Tongue (tissue), 2 donors: Measurements from ENCODE around the gene CTNNA2. TPM values are rescaled to one million over a fixed set of nuclear protein-coding genes. Genes with fewer than 3 reads are reported as not detected.
"Not testable (repeated sequence)": the region's sequence is repeated elsewhere in the genome, so short reads cannot be mapped to it uniquely, and the experiment has no call there.

Experiments used
- DNase-seq: peaks from one replicate; pipeline ENCODE4 v3.0.0-alpha.2; 2015
- total RNA-seq: library from RNA; depleted of rRNA; stranded (reverse); fragments of >200 nt; gene quantifications from one replicate; pipeline ENCODE4 v1.2.3, GENCODE V29; 2014

The CTNNA2 gene
- total RNA-seq, 1 donor from 2014 or later, result 0.92 TPM

DNA sequence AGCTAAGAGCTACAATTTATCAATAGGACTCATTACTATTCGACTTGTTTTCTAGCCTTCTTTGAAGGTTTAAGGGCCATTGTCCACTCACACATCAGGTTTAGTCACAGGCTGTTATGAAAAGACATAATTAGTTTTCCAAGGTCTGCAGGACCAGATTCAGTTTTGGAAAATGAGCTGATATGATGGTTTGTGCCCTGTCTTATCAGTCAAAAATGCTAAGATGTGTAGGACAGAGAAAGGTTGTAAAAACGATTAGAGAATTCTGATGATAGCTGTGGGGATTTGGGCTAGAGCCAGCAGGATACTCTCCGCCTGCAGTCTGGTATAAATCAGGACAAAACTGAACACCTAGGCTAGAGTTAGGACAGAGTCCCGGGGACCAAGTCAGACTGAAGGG lies 578.4 kb downstream of the CTNNA2 start:
- no peak for DNase-seq

- peak; percentile 9 for DNase-seq
Measured at GRCh38 chr2:80092474-80092873, 579.6 kb downstream of the CTNNA2 start.

DNA sequence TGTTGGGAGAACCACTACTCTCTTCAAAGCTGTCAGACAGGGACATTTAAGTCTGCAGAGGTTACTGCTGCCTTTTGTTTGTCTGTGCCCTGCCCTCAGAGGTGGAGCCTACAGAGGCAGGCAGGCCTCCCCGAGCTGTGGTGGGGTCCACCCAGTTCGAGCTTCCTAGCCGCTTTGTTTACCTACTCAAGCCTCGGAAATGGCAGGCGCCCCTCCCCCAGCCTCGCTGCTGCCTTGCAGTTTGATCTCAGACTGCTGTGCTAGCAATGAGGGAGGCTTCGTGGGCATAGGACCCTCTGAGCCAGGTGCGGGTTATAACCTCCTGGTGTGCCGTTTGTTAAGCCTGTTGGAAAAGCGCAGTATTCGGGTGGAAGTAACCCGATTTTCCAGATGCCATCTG lies 585.7 kb downstream of the CTNNA2 start:
- DNase-seq, result not testable (repeated sequence)

DNA sequence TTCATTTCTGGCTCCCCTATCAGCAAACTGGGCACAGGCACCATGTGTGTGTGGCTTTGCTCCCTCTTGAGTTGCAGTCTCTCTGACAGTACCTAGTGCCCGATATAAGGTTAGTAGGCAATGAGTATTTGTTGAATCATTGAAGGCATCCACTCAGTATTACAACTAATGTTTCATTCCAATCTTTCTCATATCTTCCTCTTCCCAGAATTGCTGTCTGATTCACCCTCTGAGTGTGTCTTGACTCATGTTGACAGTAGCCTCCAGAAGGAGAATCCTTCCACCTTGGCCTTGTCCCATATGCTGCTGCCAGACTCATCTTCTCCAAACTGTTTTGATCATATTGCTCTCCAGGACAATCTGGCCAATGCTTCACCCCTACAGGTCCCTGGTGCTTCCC lies 589.2 kb downstream of the CTNNA2 start:
- no peak for DNase-seq

DNA sequence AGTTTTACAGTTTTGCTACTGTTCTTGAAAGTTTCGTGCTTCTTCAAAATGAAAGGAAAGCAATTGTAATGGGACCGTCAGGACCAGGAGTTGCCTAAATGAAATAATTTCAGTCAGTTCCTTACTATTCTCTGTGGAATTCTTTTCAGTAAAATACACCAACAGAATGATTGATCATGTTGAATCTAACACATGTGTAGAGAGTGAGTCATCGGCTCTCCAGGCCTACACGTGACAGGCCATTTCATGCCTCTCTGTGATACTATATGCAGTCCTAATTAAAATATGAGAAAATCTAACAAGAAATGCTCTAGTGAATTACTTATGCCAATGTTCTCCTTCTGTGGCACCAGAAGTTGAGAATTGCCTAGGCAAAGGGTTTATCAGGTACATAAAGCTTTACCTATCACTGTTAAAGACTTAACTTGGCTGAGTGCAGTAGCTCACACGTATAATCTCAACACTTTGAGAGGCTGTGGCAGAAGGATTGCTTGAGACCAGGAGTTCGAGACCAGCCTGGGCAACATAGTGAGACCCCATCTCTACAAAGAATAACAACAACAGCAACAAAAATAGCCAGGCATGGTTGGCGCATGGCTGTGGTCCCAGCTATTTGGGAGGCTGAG lies 592.3 kb downstream of the CTNNA2 start:
- no peak for DNase-seq

GRCh38 chr2:80111185-80111584 lies 598.3 kb downstream of the CTNNA2 start:
- DNase-seq, result no peak

- no peak for DNase-seq
Measured at GRCh38 chr2:80112790-80113189, 599.9 kb downstream of the CTNNA2 start.

DNA sequence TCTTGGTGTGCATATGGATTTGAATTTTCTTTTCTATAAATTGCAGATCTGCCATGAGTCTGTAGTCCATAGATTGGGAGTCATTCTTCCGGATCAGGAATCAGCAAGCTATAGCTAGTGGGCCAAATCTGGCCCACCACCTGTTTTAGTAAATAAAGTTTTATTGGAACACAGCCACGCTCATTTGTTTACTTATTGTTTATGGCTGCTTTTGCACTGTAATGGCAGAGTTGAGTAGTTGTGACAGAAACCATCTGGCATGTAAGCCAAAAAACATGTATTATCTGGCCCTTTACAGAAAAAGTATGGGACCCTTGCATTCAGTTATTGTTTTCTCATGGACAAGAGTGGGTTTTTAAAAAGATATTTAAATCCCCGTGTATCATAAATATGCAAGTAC lies 600.5 kb downstream of the CTNNA2 start:
- DNase-seq, result no peak

DNA sequence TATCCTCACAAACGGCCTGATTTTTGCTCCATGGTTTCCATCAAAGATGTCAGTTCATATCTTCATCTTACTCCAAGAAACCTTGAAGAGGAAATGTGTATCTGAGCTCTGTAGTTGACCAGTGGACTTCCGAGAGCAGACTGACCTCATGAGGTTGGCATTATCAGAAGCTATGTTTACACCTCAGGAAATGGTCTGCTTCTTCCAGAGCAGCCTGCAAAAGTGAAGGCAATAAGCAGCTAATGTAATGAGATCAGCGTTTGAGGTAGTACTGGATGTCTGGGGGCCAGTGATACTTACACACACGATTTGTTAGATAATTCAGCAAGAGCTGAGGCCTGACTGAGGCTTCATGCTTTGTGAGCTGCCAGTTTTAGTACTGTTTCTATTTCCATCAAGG lies 602.0 kb downstream of the CTNNA2 start:
- no peak for DNase-seq

- no peak for DNase-seq
Measured at GRCh38 chr2:80117401-80117800, 604.5 kb downstream of the CTNNA2 start.

GRCh38 chr2:80120866-80121265 lies 608.0 kb downstream of the CTNNA2 start:
- DNase-seq, result no peak

DNA sequence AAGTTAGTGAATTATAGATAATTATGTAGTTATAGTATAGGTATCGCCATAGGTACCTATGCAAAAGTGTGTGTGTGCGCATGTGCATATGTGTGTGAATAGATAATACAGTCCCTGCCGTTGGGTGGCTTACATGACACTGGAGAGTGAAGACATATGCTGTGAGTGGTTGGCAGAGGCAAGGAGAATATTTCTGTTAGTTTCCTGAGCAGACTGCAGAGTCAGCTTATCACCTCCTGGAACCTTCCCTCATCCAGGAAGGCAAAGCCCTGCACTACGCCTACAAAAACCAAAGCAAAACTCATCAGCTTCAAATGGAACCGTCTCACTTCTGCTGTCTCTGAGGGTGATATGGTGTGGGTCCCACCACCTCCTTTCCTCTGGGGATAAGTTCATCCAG lies 609.8 kb downstream of the CTNNA2 start:
- no peak for DNase-seq

- DNase-seq, result no peak
Measured at GRCh38 chr2:80126596-80127189, 613.8 kb downstream of the CTNNA2 start.

GRCh38 chr2:80128080-80128479 lies 615.2 kb downstream of the CTNNA2 start:
- no peak for DNase-seq

DNA sequence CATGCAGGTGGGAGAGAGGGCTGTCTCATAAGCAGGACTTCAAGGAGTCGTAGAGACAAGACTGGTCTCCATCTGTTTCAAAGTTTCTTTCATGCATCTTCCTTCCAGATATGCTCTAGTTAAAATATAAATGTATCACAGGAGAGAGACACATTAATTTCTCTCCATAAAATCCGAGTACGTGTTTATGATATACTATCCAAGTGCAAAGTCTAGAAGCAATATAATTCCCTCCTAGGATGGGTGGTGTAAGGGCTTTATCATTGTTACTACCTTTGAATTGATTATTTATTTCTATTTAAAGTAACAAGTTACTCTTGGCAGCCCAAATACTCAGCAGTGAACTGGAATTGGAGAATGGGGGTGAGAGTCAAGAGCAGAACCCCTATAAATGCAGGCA lies 619.4 kb downstream of the CTNNA2 start:
- DNase-seq, result no peak

DNA sequence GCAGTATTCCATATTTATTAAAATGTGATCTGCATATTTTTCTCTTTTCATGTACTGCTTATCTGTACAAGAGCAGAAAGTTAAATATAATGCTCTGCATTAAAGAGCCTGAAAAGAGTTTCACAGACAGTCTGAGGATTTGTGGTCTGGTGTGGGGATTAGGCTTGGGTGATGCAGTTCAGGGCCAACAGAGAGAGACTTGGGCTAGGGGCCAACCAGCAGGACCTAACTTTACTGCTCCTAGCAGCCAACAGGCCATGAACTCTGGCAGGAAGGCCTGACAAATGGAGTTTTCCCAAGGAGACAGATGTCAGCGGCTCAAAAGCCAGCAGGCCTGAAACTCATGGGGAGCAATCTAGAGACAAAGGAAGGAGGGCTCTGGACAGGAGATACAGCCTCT lies 622.1 kb downstream of the CTNNA2 start:
- no peak for DNase-seq

- no peak for DNase-seq
Measured at GRCh38 chr2:80136338-80136737, 623.5 kb downstream of the CTNNA2 start.

GRCh38 chr2:80139001-80139400 lies 626.1 kb downstream of the CTNNA2 start:
- no peak for DNase-seq

- no peak for DNase-seq
Measured at GRCh38 chr2:80141007-80141726, 628.3 kb downstream of the CTNNA2 start.

- DNase-seq, result no peak
Measured at GRCh38 chr2:80145499-80145898, 632.6 kb downstream of the CTNNA2 start.

DNA sequence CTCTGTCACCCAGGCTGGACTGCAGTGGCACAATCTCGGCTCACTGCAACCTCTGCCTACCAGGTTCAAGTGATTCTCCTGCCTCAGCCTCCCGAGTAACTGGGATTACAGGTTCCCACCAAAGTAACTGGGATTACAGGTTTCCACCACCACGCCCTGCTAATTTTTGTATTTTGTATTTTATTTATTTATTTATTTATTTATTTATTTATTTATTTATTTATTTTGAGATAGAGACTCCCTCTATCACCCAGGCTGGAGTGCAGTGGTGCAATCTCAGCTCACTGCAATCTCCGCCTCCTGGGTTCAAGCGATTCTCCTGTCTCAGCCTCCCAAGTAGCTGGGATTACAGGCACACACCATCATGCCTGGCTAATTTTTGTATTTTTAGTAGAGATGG lies 633.9 kb downstream of the CTNNA2 start:
- DNase-seq, result not testable (repeated sequence)

- DNase-seq, result no peak
Measured at GRCh38 chr2:80147690-80148089, 634.8 kb downstream of the CTNNA2 start.

DNA sequence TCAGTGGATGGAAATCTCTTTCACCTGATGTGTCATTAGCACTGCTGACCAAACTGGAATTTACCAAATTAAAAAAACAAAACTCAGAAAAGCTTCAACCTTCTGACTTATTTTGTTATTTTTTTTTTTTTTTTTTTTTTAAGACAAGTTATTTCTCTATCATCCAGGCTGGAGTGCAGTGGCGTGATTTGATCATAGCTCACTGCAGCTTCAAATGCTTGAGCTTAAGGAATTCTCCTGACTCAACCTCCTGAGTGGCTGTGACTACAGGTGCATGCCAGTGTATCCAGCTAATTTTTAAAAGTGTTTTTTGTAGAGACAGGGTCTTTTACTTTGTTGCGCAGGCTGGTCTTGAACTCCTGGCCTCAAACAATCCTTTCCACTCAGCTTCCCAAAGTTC lies 636.1 kb downstream of the CTNNA2 start:
- DNase-seq, result no peak

DNA sequence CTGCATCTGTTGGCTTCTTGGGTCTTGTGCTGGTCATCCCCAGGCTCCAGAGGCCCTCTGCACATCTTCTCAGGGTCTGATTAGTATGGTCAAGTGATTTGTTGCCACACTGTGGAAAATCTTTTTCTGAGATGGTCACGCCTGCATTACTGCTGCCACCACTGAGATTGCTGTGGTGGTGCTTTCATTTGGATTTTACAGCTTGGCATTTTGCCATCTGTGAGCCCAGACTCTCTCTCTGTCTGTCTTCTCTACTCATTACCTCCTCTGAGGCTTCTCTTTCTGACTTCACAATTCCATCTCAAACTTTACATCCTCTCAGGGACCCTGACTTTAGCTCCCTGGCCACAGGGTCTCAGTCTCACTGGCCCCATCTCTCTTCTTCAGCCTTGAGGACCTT lies 637.1 kb downstream of the CTNNA2 start:
- no peak for DNase-seq
